GM19023 (cell line): ENCODE results near the gene PXMP2.
"Not testable (repeated sequence)": the region's sequence is repeated elsewhere in the genome, so short reads cannot be mapped to it uniquely, and the experiment has no call there.

ENCODE experiments used
- ATAC-seq: cut with Tn5 transposase; IDR thresholded peaks from one replicate; pipeline ENCODE4 v1.9.1; 2021; ENCODE audit warnings: mild to moderate bottlenecking, moderate library complexity; ENCODE audit not compliant: unreplicated experiment

PXMP2 gene

GRCh38 chr12:132692030-132692429, 4.6 kb downstream of the PXMP2 start:
- not testable (repeated sequence) for ATAC-seq

GRCh38 chr12:132694888-132695287, 7.5 kb downstream of the PXMP2 start:
- ATAC-seq, result not testable (repeated sequence)

GRCh38 chr12:132695431-132695830, 8.0 kb downstream of the PXMP2 start:
- ATAC-seq, result no peak

GRCh38 chr12:132698341-132698740, 11.0 kb downstream of the PXMP2 start:
- ATAC-seq, result no peak

GRCh38 chr12:132700212-132700822, 12.9 kb downstream of the PXMP2 start:
- no peak for ATAC-seq

GRCh38 chr12:132702640-132703039, 15.3 kb downstream of the PXMP2 start:
- no peak for ATAC-seq

- ATAC-seq, result no peak
Observed at GRCh38 chr12:132703641-132704040, 16.3 kb downstream of the PXMP2 start.

GRCh38 chr12:132707241-132707640, 19.9 kb downstream of the PXMP2 start:
- no peak for ATAC-seq

- ATAC-seq, result no peak
Observed at GRCh38 chr12:132708150-132708549, 20.8 kb downstream of the PXMP2 start.

- peak; percentile 33 for ATAC-seq
Observed at GRCh38 chr12:132710043-132710404, 22.6 kb downstream of the PXMP2 start.

- ATAC-seq, result peak; percentile 85
Observed at GRCh38 chr12:132710405-132711079, 23.2 kb downstream of the PXMP2 start, which contains the start of gene PGAM5. Gene PGAM5 (plus strand): TSS chr12:132710842. CDS start chr12:132710877, 35 bp downstream.

- ATAC-seq, result peak; percentile 12
Observed at GRCh38 chr12:132711080-132711843, 23.9 kb downstream of the PXMP2 start.

GRCh38 chr12:132713123-132713522, 25.7 kb downstream of the PXMP2 start:
- no peak for ATAC-seq

- no peak for ATAC-seq
Observed at GRCh38 chr12:132715874-132716273, 28.5 kb downstream of the PXMP2 start.

GRCh38 chr12:132716356-132716755, 29.0 kb downstream of the PXMP2 start:
- ATAC-seq, result no peak

GRCh38 chr12:132717011-132717410, 29.6 kb downstream of the PXMP2 start:
- no peak for ATAC-seq

GRCh38 chr12:132717531-132718387, 30.4 kb downstream of the PXMP2 start:
- ATAC-seq, result no peak

- ATAC-seq, result no peak
Observed at GRCh38 chr12:132718644-132719043, 31.3 kb downstream of the PXMP2 start.

GRCh38 chr12:132719141-132719953, 32.0 kb downstream of the PXMP2 start:
- ATAC-seq, result no peak

- ATAC-seq, result no peak
Observed at GRCh38 chr12:132719954-132720324, 32.6 kb downstream of the PXMP2 start.
